ENCODE data around the gene CACNG6.

The CACNG6 gene

DNA sequence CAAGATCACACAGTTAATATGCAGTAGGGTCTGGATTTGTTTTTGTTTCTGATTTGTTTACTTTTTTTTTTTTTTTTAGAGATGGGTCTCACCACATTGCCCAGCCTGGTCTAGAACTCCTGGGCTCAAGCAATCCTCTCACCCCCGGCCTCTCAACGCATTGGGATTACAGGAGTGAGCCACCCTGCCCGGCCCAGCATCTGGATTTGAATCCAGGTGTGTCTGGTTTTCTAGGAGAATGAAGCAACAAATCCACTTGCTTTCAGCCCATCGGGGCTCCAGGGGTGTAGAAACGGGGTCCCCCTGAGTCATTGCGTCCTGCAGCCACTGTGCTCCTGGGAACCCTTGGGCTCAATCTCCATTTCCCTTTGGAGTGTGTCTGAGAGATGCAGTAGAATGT is 22.1 kb upstream of the CACNG6 start:
- DNase-seq = no peak

DNA sequence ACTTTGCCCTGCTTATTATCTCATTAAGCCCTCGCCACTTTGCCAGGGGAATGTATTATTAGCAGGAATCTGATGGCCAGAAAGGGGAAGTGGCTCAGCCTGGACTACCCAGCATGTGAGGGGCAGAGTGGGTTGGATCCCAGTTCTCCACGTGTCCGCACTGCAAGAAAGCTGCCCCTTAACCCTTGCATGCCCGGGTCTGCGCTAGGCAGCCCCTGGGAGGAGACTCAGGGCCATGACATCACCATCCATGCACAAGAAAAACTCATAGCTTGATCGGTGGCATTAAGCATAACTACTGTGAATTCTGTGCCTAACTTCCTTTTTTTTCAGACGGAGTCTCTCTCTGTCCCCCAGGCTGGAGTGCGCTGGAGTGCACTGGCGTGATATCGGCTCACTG is 19.8 kb upstream of the CACNG6 start:
- DNase-seq = no peak

DNA sequence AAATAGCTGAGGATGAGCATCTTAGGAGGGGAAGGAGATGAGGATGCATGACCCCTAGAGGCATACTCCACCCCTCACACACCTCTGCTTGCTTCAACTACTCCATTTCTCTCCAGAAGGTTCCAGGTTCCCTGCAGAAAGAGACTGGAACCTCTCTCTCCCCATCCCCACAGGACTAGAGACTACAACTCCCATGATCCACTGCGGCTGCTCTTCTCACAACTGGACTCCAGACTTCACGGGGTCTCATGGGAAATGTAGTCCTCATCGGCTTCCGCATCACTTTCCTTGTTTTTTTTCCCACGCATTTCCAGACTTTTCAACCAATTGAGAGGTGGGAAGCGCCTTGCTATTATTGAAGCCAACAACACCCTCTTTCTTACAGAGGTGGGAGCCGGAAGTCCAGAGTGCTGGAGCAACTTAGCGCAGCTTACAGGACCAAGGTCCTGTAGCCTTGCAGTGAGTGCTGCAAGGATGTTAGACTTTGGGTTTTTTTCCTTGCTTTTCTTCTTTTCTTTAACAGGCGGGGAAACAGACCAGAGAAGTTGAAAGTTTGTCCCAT is 13.9 kb upstream of the CACNG6 start:
- no peak for DNase-seq

DNA sequence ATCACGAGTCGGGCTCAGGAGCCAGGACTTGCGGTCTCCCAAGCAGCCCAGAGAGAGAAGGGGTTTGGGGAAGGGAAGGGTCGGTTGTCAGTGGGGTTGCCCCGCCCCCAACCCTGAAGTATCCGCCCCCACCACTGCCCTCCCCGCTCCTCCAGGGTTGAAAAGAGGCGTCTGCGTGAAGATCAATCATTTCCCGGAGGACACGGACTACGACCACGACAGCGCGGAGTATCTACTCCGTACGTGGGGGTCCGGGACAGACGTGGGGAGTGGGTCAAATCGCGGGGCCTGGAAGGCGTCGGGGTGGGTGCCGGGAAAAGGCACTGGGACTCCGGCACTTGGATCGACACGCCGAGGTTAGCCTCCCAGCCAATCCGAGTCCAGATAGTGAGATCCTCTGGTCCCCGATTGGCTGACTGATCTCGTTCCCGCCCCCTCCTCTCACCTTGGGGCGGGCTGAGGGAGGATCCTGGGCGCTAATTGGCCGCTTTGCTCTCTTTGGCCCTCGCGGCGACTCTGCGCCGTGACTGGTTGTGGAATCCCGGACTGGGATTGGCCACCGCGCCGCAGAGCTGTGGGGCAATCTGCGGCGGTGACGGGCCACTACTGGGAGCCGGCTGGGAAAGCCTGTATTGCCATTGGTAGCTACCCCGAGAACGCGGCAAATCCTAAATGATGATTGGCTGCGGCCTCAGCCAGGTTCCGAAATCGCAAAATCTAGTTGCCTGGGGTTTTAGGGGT is 13.3 kb upstream of the CACNG6 start:
- DNase-seq = no peak

GRCh38 chr19:53978975-53979801 is 12.2 kb upstream of the CACNG6 start:
- DNase-seq = no peak

- no peak for DNase-seq
Measured at GRCh38 chr19:53980539-53981375, 10.7 kb upstream of the CACNG6 start.

GRCh38 chr19:53981376-53981951 is 10.0 kb upstream of the CACNG6 start:
- no peak for DNase-seq

GRCh38 chr19:53982001-53982451 is 9.4 kb upstream of the CACNG6 start:
- no peak for DNase-seq

GRCh38 chr19:53982611-53983010 is 8.8 kb upstream of the CACNG6 start:
- no peak for DNase-seq

DNA sequence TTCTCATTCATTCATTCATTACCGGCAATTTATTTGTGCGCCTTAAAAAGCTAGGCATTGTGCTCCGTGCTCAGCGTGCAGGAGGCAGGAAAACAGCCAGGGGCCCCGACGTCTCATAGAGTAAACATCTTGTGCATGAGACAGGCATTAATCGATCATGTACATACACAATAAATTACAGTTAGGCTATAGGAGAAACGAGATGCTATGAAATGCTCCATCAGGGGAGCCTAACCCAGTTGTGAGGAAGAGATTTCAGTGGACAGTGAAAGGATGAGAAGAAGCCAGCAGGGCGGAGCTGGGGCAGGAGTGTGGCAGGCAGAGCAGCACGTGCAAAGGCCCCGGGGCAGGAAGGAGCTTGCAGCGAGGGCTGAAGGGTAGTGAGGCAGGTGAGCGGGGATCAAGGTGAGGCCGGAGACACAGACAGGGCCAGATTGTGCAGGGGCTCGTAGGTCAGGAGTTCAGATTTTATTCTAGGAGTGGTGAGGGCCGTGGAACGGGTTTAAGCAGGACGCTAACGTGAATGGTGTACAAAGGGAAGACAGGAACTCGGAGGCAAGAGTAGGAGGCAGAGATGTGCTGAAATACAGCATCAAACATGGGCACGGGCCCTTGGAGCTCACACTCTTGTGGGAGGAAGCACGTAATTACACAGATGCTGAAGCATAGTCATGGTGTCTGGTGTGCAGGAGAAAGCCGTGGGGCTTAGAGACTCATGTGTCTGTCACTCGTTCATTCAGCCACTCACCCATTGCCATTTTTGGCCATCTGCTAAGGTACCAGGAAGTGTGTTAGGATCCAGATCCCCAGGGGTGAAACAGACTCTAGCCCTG is 7.8 kb upstream of the CACNG6 start:
- DNase-seq = no peak

GRCh38 chr19:53985863-53986262 is 5.6 kb upstream of the CACNG6 start:
- no peak for DNase-seq

DNA sequence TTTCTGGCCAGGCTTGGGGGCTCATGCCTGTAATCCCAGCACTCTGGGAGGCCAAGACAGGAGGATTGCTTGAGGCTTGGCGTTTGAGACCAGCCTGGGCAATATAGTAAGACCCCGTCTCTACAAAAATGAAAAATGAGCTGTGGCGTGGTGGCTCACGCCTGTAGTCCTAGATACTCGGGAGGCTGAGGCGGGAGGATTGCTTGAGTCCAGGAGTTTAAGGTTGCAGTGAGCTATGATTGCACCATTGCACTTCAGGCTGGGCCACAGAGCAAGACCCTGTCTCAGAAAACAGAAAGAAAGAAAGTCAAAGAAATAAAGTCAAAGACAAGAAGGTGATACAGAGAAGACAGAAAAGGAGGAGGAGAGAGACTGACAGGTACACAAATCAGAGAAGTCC is 2.5 kb upstream of the CACNG6 start:
- no peak for DNase-seq

DNA sequence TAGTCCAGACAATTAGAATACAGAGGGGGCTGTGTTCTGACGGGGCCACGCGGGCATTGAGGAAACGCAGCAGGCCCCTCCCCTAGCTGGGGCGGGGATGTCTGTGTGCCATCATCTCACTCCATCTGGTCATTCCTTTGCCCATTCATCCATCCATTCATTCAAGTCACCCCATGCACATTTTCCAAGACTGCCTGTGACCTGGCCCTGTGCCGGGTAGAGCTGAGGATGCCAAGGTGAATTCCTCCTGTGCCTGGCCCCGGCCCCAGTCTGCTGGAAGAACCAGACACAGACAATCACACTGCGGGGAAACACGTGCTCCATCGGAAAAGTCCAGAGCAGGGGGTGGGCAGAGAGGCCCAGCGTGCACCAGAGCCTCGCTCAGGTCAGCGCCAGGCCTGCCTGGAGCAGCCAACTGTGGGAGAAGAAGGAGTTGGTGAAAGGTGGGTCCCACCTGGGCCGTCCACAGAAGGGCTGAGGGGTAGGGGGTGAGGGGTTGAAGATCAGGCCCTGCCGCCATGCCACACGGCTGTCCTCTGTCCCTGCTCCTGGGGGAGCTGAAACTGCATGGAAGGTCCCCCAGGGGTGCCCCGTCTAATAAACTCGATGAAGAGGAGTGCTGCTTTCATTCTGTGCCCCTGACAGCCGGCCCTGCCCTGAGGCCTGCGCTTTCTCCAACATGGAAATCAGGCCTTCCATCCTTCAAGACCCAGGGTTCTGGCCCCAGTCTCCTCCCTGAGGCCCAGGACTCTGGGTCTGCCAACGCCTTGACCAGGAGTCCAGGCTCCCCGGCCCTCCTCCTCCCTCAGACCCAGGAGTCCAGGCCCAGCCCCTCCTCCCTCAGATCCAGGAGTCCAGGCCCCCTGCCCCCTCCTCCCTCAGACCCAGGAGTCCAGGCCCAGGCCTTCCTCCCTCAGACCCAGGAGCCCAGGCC is 1.6 kb upstream of the CACNG6 start:
- no peak for DNase-seq

DNA sequence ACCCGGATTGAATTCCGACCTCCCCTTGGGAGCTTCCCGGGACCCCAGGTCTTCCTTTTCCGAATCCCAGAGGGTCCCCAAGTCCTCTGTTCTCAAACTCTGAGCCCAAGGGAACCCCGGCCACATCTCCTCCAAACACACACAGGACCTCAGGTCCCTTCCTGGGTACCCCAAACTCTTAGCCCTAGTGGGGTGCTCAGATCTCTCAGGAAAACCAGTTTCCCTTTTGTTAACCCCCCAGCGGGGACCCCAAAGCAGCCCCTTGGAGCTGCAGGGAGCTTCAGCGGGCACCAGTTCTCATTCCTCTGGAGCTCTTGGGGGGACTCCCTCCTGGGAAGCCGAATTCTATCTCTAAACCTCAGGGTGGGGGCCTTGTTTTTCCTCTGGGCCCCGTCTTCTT is 774 bp downstream of the CACNG6 start:
- no peak for DNase-seq

DNA sequence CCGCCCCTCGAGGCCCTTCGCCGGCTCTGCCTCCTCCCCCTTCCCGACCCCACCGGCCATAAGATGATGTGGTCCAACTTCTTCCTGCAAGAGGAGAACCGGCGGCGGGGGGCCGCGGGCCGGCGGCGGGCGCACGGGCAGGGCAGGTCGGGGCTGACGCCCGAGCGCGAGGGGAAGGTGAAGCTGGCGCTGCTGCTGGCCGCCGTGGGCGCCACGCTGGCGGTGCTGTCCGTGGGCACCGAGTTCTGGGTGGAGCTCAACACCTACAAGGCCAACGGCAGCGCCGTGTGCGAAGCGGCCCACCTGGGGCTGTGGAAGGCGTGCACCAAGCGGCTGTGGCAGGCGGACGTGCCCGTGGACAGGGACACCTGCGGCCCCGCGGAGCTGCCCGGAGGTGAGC is 1.4 kb downstream of the CACNG6 start:
- DNase-seq = no peak

DNA sequence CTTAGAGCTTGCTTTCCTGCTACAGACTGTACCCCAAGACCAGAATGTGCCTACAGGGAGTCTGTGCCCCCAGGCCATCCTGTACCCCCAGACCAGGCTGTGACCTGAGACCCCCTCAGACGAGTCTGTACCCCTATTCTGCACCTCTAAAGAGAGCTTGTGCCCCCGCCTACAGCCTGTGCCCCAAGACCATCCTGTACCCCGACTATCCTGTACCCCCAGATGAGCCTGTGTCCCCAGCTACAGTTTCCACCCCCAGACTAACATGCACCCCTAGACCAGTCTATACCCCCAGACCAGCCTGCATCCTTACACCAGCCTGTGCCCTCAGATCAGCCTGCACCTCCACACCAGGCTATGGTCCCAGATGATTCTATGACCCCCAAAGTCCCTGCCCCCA is 2.0 kb downstream of the CACNG6 start:
- no peak for DNase-seq

DNA sequence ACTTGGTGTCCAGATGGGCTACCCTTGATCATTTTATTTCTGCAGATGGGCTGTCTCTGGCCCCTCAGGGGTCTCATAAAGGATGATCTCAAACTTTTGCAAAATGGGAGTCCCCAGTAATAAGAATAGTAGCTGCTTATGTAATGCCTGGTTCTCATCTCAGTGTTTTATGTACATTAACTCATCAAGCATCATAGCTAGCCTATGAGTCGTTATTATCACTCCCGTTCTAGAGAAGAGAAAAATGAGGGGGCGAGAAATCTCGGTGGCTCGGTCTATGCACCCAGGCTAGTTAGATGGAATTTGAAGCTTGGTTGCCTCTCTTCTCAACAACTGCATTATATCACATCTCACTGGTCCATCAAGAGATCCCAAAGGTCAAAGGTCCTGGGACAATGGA is 3.4 kb downstream of the CACNG6 start:
- DNase-seq = no peak

DNA sequence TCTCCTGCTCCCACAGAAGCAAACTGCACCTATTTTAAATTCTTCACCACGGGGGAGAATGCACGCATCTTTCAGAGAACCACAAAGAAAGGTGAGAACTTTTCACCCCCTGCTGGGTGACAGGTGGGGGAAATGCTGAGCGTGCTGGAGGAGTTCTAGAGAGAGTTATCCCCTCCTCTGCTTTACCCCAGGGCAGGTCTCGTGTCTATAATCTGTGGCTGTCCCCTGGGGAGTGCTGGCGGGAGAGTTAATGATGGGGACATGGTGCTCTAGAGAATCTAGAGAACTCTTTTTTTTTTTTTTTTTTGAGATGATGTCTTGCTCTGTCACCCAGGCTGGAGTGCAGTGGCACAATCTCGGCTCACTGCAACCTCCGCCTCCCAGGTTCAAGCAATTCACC is 6.8 kb downstream of the CACNG6 start:
- DNase-seq = no peak

GRCh38 chr19:53999694-54000093 is 8.3 kb downstream of the CACNG6 start:
- DNase-seq = no peak

GRCh38 chr19:54001496-54001895 is 10.1 kb downstream of the CACNG6 start:
- no peak for DNase-seq

Data from NCI-H2107 (cell line).